ENCODE results near the gene SPG11. TPM values are rescaled to one million over a fixed set of nuclear protein-coding genes. Genes with fewer than 3 reads are reported as not detected.

Gene SPG11
- total and polyA plus RNA-seq, 9 donors = 28.5 to 48.2 (median 39.3) TPM

DNA sequence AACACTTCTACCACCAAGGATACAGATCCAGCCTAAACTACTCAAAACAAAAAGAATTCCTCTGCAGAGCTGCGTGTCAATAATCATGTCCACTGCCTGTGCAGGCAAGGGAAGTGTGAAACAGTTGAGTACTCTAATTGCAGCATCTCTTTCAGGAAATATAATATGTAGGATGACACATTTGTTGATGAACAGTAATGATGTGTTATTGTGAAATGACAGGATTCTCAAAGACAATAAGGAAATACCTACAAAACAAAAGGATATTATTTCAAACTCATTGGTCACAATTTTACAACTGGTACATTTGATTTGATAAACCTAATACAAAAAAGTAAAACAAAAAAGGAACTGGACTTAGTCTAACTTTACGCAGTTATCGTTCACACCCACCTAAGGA lies 4.4 kb downstream of the SPG11 start:
- H3K36me3 ChIP-seq (ENCODE audit: control insufficient read depth, insufficient read depth, low read length) = peaks cover 26% of the 10 kb centered on the region

DNA sequence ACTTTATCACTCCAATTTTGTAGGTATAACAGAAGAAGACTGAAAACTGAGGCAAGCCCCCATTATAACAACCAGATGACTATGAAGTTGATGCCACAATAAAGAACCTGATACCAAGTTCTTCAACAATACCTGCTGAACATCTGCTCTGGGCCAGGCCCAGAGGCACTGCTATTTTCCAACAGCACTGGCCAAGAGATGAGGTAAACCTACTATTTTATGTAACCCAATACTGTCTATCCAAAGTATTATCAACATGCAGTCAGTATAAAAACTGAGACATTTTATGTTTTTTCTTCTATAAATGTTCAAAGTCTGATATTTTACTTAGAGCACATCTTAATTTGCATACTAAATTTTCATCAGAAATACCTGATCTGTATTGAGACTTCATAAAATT lies 6.1 kb downstream of the SPG11 start:
- H3K9me3 ChIP-seq (replicated peaks; ENCODE audit: control insufficient read depth, low read depth, low read length) = no peaks in the 10 kb centered on the region
- H3K4me1 ChIP-seq (ENCODE audit: control insufficient read depth, insufficient read depth, low read length) = peaks cover 6% of the 10 kb centered on the region
- H3K27ac ChIP-seq (ENCODE audit: low read length) = no peak overlapping the region
- H3K4me3 ChIP-seq (ENCODE audit: low read length) = no peak overlapping the region
- H3K27me3 ChIP-seq (ENCODE audit: control insufficient read depth, insufficient read depth, low read length) = no peaks in the 10 kb centered on the region
- H3K36me3 ChIP-seq (ENCODE audit: control insufficient read depth, insufficient read depth, low read length) = peaks cover 34% of the 10 kb centered on the region
- no peak for DNase-seq

More for the DNA sequence above, 4.4 kb downstream of the SPG11 start:
- no CpG with 5 or more reads among the region's 3 CpGs for WGBS (ENCODE audit: insufficient coverage)
- no peaks in the 10 kb centered on the region for H3K9me3 ChIP-seq (replicated peaks; ENCODE audit: control insufficient read depth, low read depth, low read length)
- no peak for DNase-seq
- H3K27ac ChIP-seq (ENCODE audit: low read length) = no peak overlapping the region
- no peaks in the 10 kb centered on the region for H3K27me3 ChIP-seq (ENCODE audit: control insufficient read depth, insufficient read depth, low read length)
- peaks cover 13% of the 10 kb centered on the region for H3K4me1 ChIP-seq (ENCODE audit: control insufficient read depth, insufficient read depth, low read length)
- no peak overlapping the region for H3K4me3 ChIP-seq (ENCODE audit: low read length)

DNA sequence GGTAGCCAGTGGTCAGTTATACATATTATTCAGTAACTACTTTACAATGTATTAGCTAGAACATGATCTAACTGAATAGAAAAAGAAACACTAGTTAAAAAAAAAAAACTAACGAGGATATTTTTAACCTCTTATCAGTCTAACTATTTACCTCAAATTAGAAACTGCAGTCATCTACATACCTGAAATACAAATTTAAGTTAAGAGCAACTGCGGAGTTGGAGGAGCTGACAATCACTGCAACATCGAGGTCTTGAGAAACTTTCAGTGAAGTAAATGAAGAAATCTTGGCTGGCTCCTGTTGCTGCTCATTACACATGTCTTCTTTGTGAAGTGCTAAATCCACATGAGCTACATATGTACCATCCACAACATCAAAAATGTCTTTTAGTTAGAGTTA lies 6.5 kb downstream of the SPG11 start:
- Histone ChIP-seq H3K36me3 (ENCODE audit: control insufficient read depth, insufficient read depth, low read length) (peaks cover 34% of the 10 kb centered on the region), H3K27ac (ENCODE audit: low read length) (no peak overlapping the region)
- WGBS (ENCODE audit: insufficient coverage) = no CpG with 5 or more reads among the region's 3 CpGs

DNA sequence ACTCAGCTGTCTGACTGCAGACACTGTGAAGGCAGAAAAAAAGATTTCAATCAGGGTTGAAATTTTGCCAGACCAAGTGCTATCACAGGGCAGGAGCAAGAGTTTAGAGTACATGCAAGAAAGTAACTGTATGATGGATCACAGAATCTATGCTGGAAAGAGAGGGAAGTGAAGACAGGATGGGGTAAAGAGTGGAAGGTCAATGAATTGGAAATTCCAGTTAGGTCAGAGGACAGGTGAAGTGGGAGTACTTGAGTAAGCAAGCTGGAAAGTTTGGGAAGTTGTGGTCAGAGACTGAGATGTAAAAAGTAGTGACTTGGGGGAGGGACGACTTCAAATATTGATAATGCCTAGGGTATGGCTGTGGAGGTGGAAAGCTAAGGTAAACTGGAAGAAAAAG lies 7.2 kb downstream of the SPG11 start:
- no peak overlapping the region for H3K27ac ChIP-seq (ENCODE audit: low read length)
- H3K27me3 ChIP-seq (ENCODE audit: control insufficient read depth, insufficient read depth, low read length) = no peaks in the 10 kb centered on the region
- H3K36me3 ChIP-seq (ENCODE audit: control insufficient read depth, insufficient read depth, low read length) = peaks cover 38% of the 10 kb centered on the region
- DNase-seq = no peak
- no peak overlapping the region for H3K4me3 ChIP-seq (ENCODE audit: low read length)
- WGBS (ENCODE audit: insufficient coverage) = no CpG with 5 or more reads among the region's 1 CpG
- no peaks in the 10 kb centered on the region for H3K4me1 ChIP-seq (ENCODE audit: control insufficient read depth, insufficient read depth, low read length)
- H3K9me3 ChIP-seq (replicated peaks; ENCODE audit: control insufficient read depth, low read depth, low read length) = no peaks in the 10 kb centered on the region

More for the DNA sequence above, 6.5 kb downstream of the SPG11 start:
- H3K9me3 ChIP-seq (replicated peaks; ENCODE audit: control insufficient read depth, low read depth, low read length) = no peaks in the 10 kb centered on the region
- H3K4me3 ChIP-seq (ENCODE audit: low read length) = no peak overlapping the region
- DNase-seq = no peak
- peaks cover 2% of the 10 kb centered on the region for H3K4me1 ChIP-seq (ENCODE audit: control insufficient read depth, insufficient read depth, low read length)
- H3K27me3 ChIP-seq (ENCODE audit: control insufficient read depth, insufficient read depth, low read length) = no peaks in the 10 kb centered on the region

DNA sequence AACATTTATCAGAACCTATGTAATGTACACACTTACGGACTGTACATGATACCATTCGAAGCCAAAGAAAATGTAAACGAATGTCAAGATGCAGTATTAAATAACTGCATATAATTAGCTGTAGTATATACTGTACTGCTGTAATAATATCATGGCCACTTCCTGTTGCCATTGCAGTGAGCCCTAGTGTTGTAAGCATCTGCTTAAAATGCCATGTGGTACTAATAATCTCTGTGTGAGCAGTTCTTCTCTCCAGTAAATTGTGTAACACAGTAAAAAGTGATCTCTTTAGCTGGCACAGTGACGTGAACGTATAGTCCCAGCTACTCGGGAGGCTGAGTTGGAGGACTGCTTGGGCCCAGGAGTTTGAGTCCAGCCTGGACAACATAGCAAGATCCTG lies 8.6 kb downstream of the SPG11 start:
- WGBS (ENCODE audit: insufficient coverage) = no CpG with 5 or more reads among the region's 6 CpGs
- no peak for DNase-seq

DNA sequence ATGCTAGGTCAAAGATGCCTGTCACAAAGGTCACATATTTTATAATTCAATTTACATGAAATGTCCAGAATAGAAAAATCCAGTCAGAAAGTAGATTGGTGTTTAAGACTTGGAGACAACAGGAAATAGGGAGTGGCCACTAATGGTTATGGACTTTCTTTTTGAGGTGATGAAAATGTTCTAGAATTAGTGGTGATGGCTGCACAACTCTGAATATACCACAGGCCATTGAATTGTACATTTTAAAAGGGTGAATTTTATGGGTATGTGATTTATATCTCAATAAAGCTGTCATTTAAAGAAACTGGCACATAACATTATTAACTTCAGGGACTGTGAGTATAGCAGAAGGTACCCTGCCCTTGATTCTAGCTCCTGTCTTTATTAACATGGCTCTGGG lies 15.8 kb downstream of the SPG11 start:
- DNase-seq = no peak
- H3K27ac ChIP-seq (ENCODE audit: low read length) = no peak overlapping the region
- H3K36me3 ChIP-seq (ENCODE audit: control insufficient read depth, insufficient read depth, low read length) = peaks cover 37% of the 10 kb centered on the region
- no peaks in the 10 kb centered on the region for H3K9me3 ChIP-seq (replicated peaks; ENCODE audit: control insufficient read depth, low read depth, low read length)
- H3K27me3 ChIP-seq (ENCODE audit: control insufficient read depth, insufficient read depth, low read length) = no peaks in the 10 kb centered on the region
- H3K4me3 ChIP-seq (ENCODE audit: low read length) = no peak overlapping the region
- no peaks in the 10 kb centered on the region for H3K4me1 ChIP-seq (ENCODE audit: control insufficient read depth, insufficient read depth, low read length)

More for the DNA sequence above, 8.6 kb downstream of the SPG11 start:
- no peaks in the 10 kb centered on the region for H3K9me3 ChIP-seq (replicated peaks; ENCODE audit: control insufficient read depth, low read depth, low read length)
- H3K36me3 ChIP-seq (ENCODE audit: control insufficient read depth, insufficient read depth, low read length) = peaks cover 44% of the 10 kb centered on the region
- H3K4me3 ChIP-seq (ENCODE audit: low read length) = no peak overlapping the region
- no peaks in the 10 kb centered on the region for H3K4me1 ChIP-seq (ENCODE audit: control insufficient read depth, insufficient read depth, low read length)
- H3K27me3 ChIP-seq (ENCODE audit: control insufficient read depth, insufficient read depth, low read length) = no peaks in the 10 kb centered on the region
- no peak overlapping the region for H3K27ac ChIP-seq (ENCODE audit: low read length)

DNA sequence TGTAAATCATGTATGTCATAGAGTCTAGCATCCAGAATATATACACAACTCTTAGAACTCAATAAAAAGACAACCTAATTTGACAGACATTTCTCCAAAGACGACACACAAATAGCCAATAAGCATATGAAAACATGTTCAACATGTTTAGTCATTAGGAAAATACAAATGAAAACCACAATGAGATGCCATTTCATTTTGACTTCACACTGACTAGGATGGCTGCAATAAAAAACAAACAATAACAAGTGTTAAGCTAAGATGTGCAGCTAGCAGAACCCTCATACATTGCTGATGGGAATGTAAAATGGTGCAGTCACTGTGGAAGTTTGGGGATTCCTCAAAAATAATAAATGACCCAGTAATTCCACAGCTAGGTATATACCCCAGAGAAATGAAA lies 16.4 kb downstream of the SPG11 start:
- Histone ChIP-seq H3K9me3 (replicated peaks; ENCODE audit: control insufficient read depth, low read depth, low read length) (no peaks in the 10 kb centered on the region), H3K4me1 (ENCODE audit: control insufficient read depth, insufficient read depth, low read length) (no peaks in the 10 kb centered on the region), H3K36me3 (ENCODE audit: control insufficient read depth, insufficient read depth, low read length) (peaks cover 37% of the 10 kb centered on the region), H3K4me3 (ENCODE audit: low read length) (no peak overlapping the region), H3K27ac (ENCODE audit: low read length) (no peak overlapping the region), H3K27me3 (ENCODE audit: control insufficient read depth, insufficient read depth, low read length) (no peaks in the 10 kb centered on the region)
- WGBS (ENCODE audit: insufficient coverage) = no CpG with 5 or more reads among the region's 1 CpG
- DNase-seq = no peak

DNA sequence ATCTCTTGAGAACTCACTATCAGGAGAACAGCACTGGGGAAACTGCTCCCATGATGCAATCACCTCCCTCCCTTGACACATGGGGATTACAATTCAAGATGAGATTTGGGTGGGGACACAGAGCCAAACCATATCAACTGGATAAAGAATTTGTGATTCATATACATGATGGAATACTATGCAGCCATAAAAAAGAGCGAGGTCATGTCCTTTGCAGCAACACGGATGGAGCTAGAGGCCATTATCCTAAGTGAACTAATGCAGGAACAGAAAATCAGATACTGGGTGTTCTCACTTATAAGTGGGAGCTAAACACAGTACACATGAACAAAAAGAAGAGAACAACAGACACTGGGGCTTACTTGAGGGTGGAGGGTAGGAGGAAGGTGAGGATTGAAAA lies 17.0 kb downstream of the SPG11 start:
- no CpG with 5 or more reads among the region's 2 CpGs for WGBS (ENCODE audit: insufficient coverage)
- Histone ChIP-seq H3K36me3 (ENCODE audit: control insufficient read depth, insufficient read depth, low read length) (peaks cover 35% of the 10 kb centered on the region), H3K9me3 (replicated peaks; ENCODE audit: control insufficient read depth, low read depth, low read length) (no peaks in the 10 kb centered on the region), H3K27me3 (ENCODE audit: control insufficient read depth, insufficient read depth, low read length) (no peaks in the 10 kb centered on the region), H3K27ac (ENCODE audit: low read length) (no peak overlapping the region), H3K4me1 (ENCODE audit: control insufficient read depth, insufficient read depth, low read length) (no peaks in the 10 kb centered on the region), H3K4me3 (ENCODE audit: low read length) (no peak overlapping the region)
- DNase-seq = no peak

DNA sequence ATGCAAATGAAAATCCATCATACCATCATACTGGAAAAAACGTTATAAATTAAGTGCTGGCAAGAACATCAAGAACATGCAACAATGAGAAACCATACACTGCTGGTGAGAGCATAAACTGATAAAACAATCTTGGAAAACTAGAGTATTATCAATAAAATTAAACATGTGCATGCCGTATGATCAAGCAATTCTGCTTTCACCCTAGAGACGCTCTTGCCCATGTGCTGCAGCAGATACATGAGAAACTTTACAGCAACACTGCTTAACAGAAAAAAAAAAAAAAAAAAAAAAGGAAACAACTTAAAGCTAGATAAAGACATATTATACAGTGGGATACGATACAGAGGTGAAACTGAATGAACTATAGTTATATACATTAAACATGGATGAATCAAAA lies 21.8 kb downstream of the SPG11 start:
- peaks cover 23% of the 10 kb centered on the region for H3K36me3 ChIP-seq (ENCODE audit: control insufficient read depth, insufficient read depth, low read length)
- no peak overlapping the region for H3K27ac ChIP-seq (ENCODE audit: low read length)
- no peak overlapping the region for H3K4me3 ChIP-seq (ENCODE audit: low read length)
- no peaks in the 10 kb centered on the region for H3K9me3 ChIP-seq (replicated peaks; ENCODE audit: control insufficient read depth, low read depth, low read length)
- DNase-seq = no peak
- H3K4me1 ChIP-seq (ENCODE audit: control insufficient read depth, insufficient read depth, low read length) = no peaks in the 10 kb centered on the region
- no CpG with 5 or more reads among the region's 4 CpGs for WGBS (ENCODE audit: insufficient coverage)
- no peaks in the 10 kb centered on the region for H3K27me3 ChIP-seq (ENCODE audit: control insufficient read depth, insufficient read depth, low read length)

DNA sequence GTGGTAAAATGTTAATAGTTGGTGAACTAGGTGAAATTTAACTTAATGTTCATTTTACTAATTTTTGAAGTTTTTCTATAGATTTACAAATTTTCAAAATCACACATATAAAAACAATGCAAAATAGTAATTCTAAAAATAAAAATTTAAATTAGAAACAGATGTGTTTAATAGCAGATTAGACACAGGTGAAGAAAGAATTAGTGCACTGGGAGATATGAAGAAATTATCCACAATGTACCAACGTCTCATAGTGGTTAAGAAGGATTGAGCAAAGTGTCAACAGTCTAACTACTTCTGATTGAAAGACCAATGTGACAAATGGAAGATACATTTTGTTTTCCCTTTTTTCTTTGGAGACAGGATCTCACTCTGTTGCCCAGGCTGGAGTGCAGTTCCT lies 26.5 kb downstream of the SPG11 start:
- no CpG with 5 or more reads among the region's 1 CpG for WGBS (ENCODE audit: insufficient coverage)
- peaks cover 46% of the 10 kb centered on the region for H3K36me3 ChIP-seq (ENCODE audit: control insufficient read depth, insufficient read depth, low read length)
- no peaks in the 10 kb centered on the region for H3K9me3 ChIP-seq (replicated peaks; ENCODE audit: control insufficient read depth, low read depth, low read length)

DNA sequence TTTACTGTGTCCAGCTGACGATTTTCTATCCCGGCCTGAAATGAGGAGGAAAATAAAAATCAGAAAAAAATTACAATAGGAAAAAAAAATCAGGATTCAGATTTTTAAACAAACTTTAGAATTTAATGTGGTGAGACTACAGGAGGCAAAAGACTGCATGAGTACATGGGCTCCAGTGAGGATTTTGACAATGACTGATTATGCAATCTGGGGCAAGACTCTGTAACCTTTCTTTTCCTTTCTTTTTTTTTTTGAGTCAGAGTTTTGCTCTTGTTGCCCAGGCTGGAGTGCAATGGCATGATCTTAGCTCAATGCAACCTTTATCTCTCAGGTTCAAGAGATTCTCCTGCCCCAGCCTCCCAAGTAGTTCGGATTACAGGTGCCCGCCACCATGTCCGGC lies 29.9 kb downstream of the SPG11 start:
- no peak for DNase-seq
- Histone ChIP-seq H3K27ac (ENCODE audit: low read length) (no peak overlapping the region), H3K4me3 (ENCODE audit: low read length) (no peak overlapping the region), H3K36me3 (ENCODE audit: control insufficient read depth, insufficient read depth, low read length) (peaks cover 52% of the 10 kb centered on the region), H3K9me3 (replicated peaks; ENCODE audit: control insufficient read depth, low read depth, low read length) (no peaks in the 10 kb centered on the region), H3K27me3 (ENCODE audit: control insufficient read depth, insufficient read depth, low read length) (no peaks in the 10 kb centered on the region), H3K4me1 (ENCODE audit: control insufficient read depth, insufficient read depth, low read length) (no peaks in the 10 kb centered on the region)
- WGBS (ENCODE audit: insufficient coverage) = no CpG with 5 or more reads among the region's 5 CpGs

More for the DNA sequence above, 26.5 kb downstream of the SPG11 start:
- H3K4me1 ChIP-seq (ENCODE audit: control insufficient read depth, insufficient read depth, low read length) = no peaks in the 10 kb centered on the region
- no peak overlapping the region for H3K4me3 ChIP-seq (ENCODE audit: low read length)
- no peak overlapping the region for H3K27ac ChIP-seq (ENCODE audit: low read length)
- no peak for DNase-seq
- no peaks in the 10 kb centered on the region for H3K27me3 ChIP-seq (ENCODE audit: control insufficient read depth, insufficient read depth, low read length)
